RPMI8226 (cell line): ENCODE results near the gene CD84.
"Not testable (repeated sequence)": the region's sequence is repeated elsewhere in the genome, so short reads cannot be mapped to it uniquely, and the experiment has no call there.

ENCODE experiments used
- DNase-seq: peaks from one replicate; pipeline ENCODE4 v3.0.0-alpha.2; 2015

The CD84 gene

DNA sequence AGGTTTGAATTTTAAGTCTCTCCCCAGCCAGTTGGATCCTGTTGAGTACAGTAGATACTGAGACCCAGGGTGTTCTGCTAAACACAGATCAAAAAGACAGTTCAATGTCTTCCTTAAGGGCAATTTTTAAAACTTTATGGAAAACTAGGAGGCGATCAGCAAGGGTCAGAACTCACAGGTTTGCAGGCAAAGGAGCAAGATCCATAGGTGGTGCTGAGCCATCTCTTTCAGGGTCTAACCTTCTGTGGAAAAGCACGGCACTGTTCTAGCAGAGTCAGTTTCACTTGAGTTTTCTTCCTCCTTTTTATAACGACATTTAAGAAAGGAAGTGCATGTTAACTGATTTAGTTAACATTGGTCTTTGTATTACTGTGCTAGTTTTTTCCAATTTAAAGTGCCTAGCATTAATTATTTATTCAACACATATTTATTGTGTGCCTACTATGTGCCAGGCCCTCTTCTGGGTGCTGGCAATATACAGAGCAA, at the start of gene CD84:
Gene CD84 (minus strand): TSS at position 281 of the 486 bp plus-strand sequence. CDS start 59 bp downstream, at position 222.
- DNase-seq, result no peak

DNA sequence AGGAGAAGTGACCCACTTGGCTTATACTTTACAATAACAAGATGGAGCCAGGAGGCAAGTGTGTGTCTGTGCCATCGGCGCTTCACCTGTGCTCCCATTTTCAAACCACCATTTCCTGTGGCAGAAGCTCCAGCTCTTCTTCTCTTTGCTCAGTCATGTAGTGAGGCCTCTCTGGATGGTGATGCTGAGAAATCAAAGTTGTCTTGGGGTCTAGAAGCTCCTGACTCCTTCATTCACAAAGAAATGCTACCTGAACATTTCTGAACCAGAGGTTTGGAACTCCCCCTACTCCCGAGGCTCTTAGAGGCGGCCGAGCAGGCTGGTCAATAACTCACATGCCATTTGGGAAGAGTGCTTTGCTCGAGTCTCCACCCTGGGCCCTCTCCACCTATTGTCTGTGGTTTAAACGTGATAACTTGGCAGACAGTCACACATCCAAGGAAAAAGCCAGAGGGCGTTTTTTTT, 49.5 kb upstream of the CD84 start:
- DNase-seq, result no peak

GRCh38 chr1:160627677-160628289, 48.5 kb upstream of the CD84 start:
- DNase-seq, result not testable (repeated sequence)

DNA sequence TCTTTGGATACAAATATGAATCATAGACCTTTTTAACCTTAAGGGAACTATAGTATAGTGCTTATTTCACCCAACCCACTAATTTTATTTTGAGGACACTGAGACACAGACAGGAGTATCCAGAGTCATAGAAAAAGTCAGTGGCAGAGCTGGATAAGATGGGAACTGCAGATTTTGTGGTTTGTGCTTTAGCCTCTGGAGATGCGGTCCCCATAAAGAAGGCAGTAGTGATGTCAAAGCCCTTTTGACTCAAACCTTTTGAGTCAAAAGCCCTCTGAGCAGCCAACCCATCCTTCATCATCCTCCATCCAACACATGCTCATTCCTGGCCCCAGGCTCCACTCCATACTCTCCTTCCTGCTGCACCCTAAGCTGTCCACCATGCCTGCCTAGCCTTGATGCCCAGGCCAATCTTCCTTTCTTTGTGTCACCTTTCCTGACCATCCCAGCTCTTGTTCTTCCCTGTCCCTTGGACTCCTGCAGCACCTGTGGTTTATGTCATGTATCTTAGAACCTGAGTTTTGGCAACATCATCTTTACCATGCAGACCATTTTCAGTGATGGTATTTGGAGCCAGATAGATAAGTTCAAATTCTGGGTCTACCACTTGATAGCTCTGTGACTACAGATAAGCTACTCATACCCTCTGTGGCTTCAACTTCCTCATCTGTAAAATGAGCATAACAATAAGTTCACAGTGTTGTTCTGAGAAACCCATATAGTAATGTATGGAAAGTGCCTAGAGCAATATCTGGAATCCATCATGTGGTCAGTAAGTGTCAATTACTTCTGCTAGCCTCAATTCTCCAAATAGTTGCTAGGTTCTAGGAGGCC, 47.4 kb upstream of the CD84 start:
- no peak for DNase-seq

GRCh38 chr1:160625725-160626498, 46.6 kb upstream of the CD84 start:
- DNase-seq, result peak; percentile 59

DNA sequence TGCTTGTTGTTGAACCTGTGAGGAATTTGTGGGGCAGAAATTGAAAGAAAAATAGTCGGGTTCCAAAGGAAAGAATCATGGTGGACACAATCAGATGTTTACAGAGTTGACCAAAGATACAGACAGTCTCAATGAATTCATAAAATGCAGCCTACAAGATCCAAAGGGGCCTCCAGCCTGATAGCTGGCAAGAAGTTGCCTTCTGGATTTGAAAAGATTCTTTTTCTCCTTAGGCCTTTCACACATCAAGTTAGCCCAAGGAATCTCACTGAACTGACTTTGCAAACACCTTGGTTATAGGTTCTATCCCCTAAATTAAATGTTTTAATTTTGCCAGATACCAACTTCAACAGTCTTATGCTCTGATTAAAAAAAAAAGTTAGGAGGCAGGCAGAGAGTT, 46.0 kb upstream of the CD84 start:
- DNase-seq, result no peak

DNA sequence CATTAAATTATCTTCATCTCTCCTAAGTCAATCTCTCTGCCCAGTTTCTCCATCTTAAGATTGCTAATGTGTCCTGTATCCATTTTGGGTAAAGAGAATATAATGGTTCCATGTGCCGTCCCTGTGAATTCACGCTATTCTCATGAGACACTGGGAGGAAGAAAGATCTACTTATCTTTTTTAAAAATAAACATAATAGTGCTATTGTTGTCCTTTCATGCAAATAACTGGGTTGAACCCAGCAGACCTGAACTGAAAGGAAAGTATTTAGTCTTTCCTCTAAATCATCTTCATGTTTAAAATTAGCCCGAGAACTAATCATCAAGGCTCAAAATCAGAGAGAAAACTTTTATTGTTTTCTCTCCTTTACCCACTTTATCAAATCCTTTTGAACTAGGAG, 45.2 kb upstream of the CD84 start:
- no peak for DNase-seq

GRCh38 chr1:160623862-160624261, 44.6 kb upstream of the CD84 start:
- no peak for DNase-seq

DNA sequence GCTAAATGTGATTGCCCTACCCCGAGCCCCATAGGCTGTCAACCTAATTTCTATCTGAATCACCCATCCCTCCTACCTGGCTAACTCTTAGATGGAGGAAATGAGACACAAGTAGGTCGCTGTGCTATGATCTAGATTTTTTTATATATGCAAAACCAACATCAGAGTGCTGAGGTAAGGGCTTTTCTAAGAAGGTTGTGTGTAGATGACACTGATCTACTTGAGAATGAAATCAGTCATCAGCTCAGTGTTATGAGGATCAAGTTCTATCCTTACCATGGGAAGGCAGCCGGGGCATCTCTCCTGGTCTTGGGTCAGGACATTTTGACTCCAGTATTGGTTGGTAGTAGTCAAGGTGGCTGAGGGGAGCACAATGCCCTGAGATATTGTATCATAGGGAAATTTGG, 43.9 kb upstream of the CD84 start:
- DNase-seq, result no peak

DNA sequence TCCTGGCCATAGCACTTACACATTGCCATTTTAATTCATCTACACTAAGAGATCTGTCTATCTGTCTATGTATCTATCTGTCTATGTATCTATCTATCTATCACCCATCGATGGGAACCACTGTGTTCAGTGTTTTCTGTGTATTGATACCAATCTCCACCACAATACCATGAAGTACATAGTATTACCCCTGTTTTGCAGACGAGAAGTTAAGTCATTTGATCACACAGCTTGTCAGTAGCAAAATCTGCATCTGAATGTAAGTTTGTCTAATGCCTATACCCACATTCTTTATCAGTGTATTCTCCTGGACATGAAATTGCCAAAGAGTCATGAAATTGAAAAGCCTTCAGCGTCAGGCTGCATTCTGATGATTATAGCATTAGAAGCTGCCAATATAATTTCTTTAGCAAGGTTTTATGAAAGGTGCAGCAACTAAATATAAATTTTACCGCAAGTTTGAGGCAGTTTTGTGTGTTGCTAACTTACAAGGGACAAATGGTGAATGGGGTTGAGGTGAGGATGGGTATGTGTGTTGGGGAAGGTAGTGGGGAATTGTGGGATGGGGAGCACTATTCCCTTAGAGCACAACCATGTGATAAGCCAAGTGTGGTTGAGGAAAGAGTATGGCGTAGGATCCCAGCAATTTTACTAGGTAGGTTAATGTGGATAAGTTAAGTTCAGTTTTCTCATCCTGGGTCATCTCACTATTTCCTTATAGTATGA, 43.4 kb upstream of the CD84 start:
- DNase-seq, result no peak

GRCh38 chr1:160621633-160622413, 42.5 kb upstream of the CD84 start:
- no peak for DNase-seq

GRCh38 chr1:160620942-160621632, 41.8 kb upstream of the CD84 start:
- DNase-seq, result no peak

DNA sequence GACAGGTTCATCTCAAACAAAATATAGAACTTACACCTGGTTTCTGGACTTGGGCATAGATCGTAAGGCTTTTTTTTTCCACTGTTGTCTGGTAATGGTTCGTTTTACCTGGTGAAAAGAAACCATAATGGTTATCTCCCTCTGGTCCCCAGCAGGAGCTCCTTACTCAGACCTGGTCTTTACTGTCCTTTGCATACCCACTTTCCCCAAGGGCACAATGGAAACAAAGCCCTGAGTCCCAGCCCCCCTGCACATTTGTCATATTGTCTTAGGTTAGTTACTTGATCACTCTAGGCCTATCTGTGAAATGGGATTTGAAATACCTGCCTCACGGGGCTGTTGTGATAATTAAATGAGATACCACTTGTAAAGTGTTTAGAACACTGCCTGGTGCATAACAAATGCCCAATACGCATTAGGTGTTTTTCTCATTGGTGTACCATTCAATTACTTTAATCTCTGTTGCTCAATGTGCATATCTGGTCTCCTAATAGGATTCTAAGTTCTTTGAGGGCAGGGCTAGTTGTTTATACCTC, 40.5 kb upstream of the CD84 start:
- no peak for DNase-seq

GRCh38 chr1:160618763-160619274, 39.5 kb upstream of the CD84 start:
- peak; percentile 30 for DNase-seq

GRCh38 chr1:160618327-160618726, 39.0 kb upstream of the CD84 start:
- DNase-seq, result no peak

DNA sequence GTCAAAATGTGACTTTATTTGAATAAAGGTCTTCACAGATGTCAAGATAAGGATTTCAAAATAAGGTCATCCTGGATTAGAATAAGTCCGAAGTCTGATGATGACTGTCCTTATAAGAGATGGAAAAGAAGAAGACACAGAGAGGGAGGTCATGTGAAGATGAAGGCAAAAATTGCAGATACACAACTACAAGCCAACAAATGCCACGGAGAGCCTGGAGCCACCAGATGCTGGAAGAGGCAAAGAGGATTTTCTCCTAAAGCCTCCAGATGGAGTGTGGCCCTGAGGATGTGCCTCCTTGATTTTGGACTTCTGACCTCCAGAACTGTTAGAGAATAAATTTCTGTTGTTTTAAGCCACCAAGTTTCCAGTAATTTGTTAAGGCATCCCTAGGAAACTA, 36.4 kb upstream of the CD84 start:
- DNase-seq, result no peak

- no peak for DNase-seq
Measured at GRCh38 chr1:160614410-160614809, 35.1 kb upstream of the CD84 start.

GRCh38 chr1:160612613-160613218, 33.4 kb upstream of the CD84 start:
- DNase-seq, result no peak

DNA sequence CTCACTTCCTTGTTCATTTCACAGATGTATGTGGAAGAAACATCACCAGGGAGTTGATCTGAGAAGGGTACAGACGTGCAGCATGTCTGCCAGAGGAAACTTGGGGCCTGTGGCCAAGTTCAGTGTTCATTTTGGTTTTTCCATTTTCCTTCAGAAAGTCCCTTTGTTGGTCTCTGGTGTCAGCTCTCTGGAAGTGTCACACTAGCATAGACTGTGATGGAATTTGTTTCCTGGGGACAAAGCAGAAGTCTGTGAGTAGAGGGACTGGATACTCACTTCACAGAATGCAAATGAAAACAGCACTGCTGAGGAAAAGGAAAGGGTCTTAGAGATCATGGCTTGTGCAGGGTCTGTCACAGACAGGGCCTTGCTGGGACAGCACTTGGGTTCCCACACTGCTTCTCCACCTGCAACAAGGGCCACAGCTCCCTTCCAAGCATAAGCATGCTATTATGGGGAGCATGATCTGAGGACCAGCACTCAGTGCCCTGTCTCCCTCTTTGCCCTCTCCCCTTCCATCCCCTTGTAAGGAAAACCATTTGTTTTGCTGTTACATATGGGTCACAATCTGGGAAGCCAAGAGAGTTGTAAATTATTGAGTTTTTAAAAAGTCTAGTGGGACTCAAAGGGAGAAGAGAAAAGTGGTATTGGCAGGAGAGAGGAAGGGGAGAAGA, 31.4 kb upstream of the CD84 start:
- DNase-seq, result no peak

DNA sequence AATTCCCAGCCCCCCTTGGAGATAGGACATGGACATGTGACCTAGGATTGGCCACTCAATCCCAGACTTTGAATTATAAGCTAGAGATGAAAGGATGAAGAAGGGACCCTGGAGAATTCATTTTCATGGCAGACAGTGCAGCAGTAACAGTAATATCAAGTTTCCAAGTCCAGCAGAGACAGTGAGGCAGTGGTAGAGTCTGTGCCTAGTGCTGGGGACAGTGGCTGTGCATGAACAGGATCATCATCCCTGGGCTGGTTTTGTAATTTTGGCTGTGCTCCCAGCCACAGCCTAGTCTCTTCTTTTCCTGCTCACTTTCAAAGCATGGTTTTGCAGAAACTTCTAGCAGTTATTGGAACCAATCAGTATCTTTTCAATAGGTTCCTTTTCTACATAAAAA, 29.6 kb upstream of the CD84 start:
- no peak for DNase-seq
